GM18951 (cell line): Measurements from ENCODE around the gene RRAD.
"Not testable (repeated sequence)": the region's sequence is repeated elsewhere in the genome, so short reads cannot be mapped to it uniquely, and the experiment has no call there.

ENCODE experiments used
- POLR2A ChIP-seq: IDR thresholded peaks from 4 replicates; pipeline ENCODE4 v1.6.1; 2011; ENCODE audit warnings: mild to moderate bottlenecking; ENCODE audit not compliant: insufficient read length, insufficient read depth; ENCODE audit errors: extremely low read depth
- in situ Hi-C: fragments of 300-500 bp; cut with MboI; formaldehyde crosslinking; loops from one replicate; pipeline ENCODE4 v1.12.0; 2022; ENCODE audit warnings: low sequenced_read_pairs, mixed read lengths, inconsistent platforms; ENCODE audit not compliant: unreplicated experiment

The RRAD gene

DNA sequence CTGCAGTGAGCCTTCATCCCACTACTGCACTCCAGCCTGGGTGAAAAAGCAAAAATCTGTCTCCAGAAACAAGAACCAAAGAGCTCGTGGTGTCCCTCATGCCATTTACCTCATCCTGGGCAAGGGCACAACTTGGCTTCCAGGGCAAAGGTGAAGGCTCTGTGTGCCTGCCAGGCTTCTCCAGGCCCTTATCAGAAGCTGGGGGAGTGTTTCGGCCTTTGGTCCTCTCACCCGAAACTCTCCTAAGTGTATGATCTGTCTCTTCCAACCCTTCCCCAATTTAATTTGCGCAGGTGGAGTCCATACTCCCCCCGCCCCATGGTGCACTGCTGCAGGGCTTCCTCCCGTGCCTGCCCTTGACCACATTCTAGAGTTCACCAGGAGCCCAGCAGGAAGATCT lies 11.1 kb upstream of the RRAD start:
- in situ Hi-C loops, result no loop called here
- no peak for TF ChIP-seq POLR2A

DNA sequence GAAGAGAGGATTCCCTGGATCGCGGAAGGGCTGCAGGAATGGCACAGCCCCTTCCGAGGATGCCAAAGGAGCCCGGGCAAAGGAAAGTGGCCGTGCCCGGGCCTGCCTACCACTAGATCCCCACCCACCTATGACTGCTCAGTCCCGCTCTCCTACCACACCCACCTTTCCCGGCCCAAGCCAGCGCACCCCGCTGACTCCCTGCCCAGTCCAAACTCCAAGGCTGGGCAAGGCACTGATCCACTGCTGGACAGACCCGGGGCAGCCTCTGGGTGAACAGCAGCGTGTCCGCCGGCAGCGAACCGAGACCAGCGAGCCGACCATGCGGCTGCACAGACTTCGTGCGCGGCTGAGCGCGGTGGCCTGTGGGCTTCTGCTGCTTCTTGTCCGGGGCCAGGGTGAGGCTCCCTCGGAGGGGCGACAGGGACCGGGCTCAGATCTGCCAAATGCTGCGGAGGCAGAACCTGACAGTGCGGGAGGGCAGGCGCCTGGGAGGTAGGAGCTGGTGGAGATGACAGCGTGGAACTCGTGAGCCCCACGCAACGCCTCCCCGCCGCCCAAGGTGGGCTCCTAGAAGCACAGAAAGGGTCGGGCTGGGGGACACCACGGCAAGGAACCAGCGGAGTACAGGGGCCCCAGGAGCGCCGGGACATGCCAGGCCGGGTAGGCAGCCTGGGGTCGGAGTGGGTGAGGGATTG lies 10.1 kb upstream of the RRAD start, which contains the start of gene CES2:
Gene CES2 (plus strand): TSS at position 203 of the 698 bp plus-strand sequence. CDS start 120 bp downstream, at position 323.
- no peak for TF ChIP-seq POLR2A
- in situ Hi-C loops, result no loop called here

DNA sequence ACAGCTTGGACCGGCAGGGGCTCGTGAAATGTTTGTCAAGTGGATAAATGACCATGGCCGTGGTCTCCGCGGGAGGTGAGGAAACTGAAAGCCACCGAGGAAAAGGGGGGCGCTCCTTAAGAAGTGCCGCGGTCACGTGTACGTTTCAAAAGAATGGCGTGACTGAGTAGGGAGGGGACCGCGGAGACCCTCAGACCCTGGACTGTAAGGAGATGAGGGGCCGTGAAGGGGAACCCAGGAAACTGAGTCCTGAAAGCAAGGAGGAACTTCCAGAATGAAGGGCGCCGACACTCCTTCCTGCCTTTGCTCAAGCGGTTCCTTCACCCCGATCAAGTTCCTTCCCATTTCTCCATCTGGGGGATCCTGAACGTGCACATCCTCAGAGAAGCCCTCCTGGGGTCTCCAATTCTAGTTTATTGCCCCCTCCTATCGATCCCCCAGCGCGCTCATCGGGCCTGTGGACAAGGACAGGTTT lies 9.5 kb upstream of the RRAD start:
- in situ Hi-C loops, result not testable (repeated sequence)

DNA sequence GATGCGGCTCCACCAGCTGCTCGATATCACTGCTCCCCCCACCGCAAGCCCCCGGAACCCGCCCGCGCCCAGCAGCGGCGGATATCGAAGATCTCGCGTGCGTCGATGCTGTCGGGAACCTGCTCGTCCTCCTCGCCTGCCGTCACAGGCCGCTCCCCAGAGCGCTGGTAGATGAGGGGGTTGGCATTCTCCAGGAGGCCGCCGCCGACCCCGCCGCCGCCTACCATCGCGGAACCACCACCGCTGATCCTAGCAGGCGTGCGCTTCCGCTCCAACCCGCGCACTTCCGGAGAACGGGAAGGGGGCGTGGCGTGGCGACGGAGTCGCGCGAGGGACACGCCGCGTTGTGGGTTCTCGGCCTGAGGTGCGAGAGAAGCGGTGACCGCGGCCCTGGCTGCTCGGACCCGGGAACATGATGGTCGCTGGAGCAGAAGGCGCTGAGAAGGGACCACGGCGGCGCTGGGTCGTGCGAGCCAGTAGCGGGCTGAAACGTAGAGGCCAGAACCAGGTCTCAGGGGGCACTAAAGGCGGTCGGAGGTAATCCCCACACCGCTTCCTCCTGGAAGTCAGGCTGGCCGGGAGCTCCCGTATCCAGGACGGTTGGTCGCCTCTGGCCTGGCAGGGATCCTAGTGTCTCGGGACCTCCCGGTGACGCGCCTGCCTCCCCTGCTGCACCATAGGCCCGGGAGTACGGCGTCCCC lies 9.0 kb upstream of the RRAD start, which contains the start of gene CIAO2B:
Gene CIAO2B (minus strand): TSS at position 265 of the 701 bp plus-strand sequence. CDS start 38 bp downstream, at position 227.
- peak; percentile 91 for TF ChIP-seq POLR2A
- in situ Hi-C loops, result no loop called here

DNA sequence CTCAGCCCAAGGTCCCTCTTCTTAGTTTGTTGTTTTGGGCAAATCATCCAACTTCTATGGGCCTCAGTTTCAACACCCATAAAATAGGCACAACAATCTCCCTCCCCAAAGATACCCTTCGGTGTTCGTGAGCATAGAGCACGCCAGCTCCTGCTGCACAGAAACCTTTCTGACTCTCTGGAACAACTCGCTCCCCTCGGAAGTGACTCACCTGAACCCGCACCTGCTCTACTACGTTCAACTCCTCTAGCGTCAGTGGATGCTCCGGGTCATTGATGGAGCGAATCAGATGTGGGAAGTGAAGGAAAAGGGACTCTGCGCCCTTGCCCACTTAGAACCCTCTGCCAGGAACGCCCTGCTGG lies 8.4 kb upstream of the RRAD start:
- TF ChIP-seq POLR2A, result no peak
- in situ Hi-C loops, result no loop called here

DNA sequence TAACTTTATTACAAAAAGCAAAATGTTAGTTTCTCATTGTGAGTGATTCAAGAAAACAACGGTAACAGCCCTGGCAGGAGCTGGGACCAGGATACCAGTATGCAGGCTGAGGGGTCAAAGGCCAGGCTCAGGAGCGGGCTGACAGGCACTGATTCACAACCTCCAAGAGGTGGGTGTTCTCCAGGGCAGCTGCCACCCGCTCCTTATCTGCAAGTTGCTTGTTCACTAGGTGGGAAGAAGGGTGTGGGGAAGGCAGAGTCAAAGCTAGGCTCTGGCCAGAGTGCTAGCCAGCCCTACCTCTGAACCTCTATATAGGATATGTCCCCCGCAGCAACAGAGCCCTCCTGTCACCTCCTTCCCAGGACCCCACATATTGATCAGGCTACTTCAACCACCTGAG lies 6.7 kb upstream of the RRAD start:
- TF ChIP-seq POLR2A, result no peak
- in situ Hi-C loops, result no loop called here

DNA sequence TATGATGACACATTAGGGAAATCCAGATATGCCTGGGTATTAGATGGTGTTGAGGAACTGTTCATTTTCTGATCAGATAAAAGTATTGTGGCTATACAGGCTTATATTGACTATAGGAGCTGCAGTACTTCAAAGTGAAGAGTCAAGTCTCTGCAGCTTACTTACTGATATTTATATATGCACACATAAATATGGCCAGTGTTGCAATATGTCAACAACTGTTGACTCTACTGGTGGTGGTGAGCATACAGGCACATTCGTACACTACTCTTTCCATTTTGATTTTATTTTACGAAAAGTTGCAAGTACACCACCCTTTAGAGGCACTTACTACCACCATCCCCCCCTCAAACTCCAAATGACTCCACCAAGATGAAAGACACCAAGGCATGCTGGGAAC lies 6.3 kb upstream of the RRAD start:
- in situ Hi-C loops, result no loop called here
- no peak for TF ChIP-seq POLR2A

DNA sequence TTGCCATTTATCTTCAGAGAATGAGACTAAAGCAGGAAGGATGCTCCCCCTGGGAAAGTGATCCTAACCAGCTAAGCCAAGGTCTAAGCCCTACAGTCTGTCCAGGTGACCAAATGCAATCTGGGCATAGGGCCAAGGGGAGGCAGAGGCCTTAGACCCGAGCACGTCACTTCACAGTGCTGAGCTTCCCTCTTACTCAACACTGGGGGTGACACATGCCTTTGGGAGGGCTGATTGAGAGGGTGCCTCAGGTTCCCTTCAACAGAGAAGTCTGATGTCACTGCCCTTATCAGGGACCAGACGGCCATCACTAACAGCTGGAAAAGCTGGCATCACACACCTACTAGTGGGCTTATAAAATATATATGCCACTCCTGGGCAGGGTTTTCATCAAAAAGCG lies 4.9 kb upstream of the RRAD start:
- in situ Hi-C loops, result no loop called here
- TF ChIP-seq POLR2A, result no peak

DNA sequence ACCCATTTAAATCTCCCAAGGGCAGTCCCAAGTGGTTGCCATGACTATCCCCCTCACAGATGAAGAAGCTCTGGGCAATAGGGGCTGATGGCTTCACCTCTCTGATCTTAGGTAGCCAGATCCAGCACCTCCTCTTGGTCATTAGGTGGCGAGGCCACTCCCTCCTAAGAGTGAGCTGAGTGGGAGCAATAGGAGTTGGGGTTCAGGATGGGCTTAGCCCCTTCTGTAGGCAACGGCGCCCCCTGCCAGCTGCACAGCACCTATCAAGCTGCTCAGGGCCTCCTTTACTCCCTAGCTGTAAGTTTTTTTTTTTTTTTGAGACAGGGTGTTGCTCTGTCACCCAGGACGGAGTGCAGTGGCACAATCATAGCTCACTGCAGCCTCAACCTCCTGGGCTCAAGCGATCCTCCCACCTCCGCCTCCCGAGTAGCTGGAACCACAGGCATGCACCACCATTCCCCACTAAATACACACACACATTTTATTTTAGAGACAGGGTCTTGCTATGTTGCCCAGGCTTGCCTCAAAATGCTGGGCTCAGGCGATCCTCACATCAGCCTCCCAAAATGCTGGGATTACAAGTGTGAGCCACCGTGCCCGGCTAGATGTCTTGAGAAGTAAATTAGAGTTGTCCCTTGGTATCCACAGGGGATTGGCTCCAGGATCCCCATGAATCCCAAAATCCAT lies 3.5 kb upstream of the RRAD start:
- in situ Hi-C loops, result no loop called here

DNA sequence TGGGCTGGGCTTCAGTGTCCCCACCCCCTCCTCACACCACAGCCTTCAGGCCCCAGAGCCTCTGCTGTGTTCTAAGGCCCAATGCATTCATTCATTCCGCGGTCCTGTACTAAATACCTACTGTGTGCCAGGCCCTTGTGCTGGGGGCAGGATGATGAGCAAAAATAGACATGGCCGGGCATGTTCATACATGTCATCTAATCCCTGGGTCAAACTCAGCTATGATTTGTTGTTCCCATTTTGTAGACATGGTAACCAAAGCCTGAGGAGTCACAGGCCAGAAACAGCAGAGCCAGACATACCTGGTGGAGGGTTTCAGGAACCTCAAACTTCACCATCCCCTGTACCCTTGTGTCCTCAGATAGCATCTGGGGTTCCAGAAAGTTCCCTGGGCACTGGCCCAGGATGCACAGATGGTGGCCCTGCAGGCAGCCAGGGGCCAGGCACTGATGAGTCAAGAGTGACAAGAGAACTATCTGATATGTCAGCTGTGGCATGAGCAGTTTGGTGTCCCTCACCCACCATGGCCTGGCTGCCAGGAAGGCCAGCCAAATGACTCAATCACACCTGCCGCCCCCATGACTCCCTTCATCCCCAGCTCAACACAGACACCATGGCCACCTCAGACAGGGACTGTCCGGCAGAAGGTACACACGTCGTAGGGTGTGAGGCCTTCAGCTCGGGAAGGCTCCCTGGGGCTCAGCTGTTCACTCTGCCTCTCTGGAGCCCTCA lies 2.7 kb upstream of the RRAD start:
- no peak for TF ChIP-seq POLR2A
- in situ Hi-C loops, result no loop called here

More for the DNA sequence above, 3.5 kb upstream of the RRAD start:
- no peak for TF ChIP-seq POLR2A

DNA sequence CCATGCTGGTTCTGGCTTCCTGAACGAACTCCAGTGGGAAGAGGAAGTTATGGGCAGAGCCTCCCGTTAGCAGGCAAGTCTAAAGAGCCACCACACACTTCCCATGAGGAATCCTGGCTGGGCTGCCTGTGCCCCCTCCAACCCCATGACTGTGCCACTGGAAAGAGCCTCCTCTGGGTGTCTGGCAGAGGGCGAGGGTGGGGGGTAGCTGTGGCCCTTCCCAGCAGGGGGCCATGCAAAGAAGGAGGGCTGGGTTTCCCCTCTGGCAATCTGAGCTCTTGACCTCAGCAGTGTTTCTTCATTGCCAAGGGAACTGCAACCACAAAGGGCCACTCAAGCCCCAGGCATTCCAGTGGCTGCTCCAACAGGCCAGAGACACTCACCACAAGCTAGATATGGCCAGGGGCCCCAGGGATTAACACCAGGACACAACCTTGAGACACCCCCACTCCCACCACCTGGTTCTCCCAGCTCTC lies 1.7 kb upstream of the RRAD start:
- in situ Hi-C loops, result no loop called here
- TF ChIP-seq POLR2A, result no peak

DNA sequence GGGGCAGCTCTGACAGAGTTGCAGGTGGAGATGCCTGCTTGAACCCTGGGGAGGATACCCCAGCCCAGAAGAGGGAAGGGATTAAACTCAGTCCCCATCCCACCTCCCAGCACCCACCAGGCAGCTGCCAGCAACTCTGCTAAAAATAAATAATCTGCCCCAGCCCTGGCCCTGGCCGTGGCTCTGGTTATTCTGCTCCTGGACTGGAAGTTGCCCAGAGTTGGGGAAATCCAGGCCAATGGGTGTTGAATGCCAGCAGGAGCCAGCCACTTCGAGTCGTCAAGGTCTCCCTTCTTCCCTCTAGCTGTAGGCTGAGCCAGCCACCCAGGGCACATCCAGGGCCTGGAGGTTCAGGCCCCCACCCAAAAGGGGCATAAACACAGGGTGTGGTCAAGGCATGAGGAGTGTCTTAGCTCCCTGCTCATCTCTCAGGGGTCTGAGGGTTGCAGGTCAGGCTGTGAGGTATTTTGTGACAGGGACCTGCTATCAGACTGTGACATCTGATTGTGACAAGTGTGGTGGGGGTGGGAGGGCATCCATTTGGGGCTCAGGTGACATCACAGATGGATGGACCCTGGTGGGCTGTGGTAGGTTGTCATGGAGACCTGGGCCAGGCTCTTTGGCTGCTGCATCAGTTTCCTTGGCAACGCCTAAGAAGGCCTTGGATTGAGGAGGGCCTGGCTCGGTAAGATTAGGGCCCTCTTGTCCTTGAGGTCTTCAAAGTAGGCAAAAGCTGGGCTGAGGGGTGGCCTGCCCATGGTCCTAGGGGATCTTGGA lies 1.0 kb upstream of the RRAD start:
- in situ Hi-C loops, result no loop called here
- no peak for TF ChIP-seq POLR2A

DNA sequence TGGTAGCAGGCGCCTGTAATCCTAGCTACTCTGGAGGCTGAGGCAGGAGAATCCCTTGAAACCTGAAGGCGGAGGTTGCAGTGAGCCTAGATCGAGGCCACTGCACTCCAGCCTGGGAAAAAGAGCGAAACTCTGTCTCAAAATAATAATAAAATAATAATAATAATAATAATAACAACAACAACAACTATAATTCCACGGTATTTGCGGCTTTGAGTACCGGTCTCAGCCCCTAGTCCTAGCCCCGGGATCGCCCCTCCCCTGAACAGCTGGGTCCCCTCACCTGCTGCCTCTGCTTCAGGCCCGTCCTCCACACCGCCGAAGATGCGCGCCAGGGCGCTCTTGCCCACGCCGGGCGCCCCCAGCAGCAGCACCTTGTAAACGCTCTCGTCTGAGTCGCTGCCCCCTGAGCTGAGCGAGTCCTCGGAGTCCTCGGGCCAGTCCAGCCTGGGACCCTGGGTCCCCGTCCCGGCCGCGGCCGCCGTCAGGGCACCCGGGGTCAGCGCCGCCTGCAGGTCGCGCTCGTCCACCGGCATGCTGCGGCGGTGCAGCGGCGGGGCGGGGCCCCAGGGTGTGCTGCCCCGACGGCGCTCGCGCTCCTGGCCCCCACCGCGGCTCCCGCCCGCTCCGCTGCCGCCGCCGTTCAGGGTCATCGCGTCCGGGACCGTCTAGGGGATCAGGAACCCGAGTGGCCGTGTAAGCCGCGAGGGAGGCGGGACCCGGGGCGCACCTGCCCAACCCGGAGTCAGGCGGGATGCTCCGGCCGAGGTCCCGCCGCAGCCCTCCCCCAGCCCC lies 611 bp downstream of the RRAD start:
- in situ Hi-C loops, result no loop called here

More for the DNA sequence above, 611 bp downstream of the RRAD start:
- TF ChIP-seq POLR2A, result no peak
